HepG2 (cell line): Measurements from ENCODE around the gene TBC1D10A. TPM values are rescaled to one million over a fixed set of nuclear protein-coding genes. Genes with fewer than 3 reads are reported as not detected.

Source experiments
- ARID2 ChIP-seq: sonication (generic); formaldehyde crosslinking; IDR thresholded peaks from 2 replicates; pipeline ENCODE4 v1.8.1; 2022; ENCODE audit warnings: mild to moderate bottlenecking, missing genetic modification reagents, borderline replicate concordance
- ARNTL ChIP-seq: sonication (generic); formaldehyde crosslinking; IDR thresholded peaks from 2 replicates; pipeline ENCODE4 v1.4.0; 2020; ENCODE audit warnings: mild to moderate bottlenecking, missing genetic modification reagents
- EZH2 ChIP-seq: conservative IDR thresholded peaks from 2 replicates; pipeline ENCODE4 v1.6.1; 2012; ENCODE audit warnings: mild to moderate bottlenecking, low read depth, low read length, moderate library complexity
- HDAC1 ChIP-seq: sonication (generic); formaldehyde crosslinking; IDR thresholded peaks from 2 replicates; pipeline ENCODE4 v1.5.1; 2020; ENCODE audit warnings: mild to moderate bottlenecking, missing genetic modification reagents
- NCOR1 ChIP-seq: fragments of 200-600 bp; sonication (generic); IDR thresholded peaks from 2 replicates; pipeline ENCODE4 v1.7.0; 2017; ENCODE audit warnings: antibody characterized with exemption, low read length, borderline replicate concordance
- PAWR ChIP-seq: sonication (generic); formaldehyde crosslinking; IDR thresholded peaks from 2 replicates; pipeline ENCODE4 v1.4.0; 2020; ENCODE audit warnings: missing genetic modification reagents, mild to moderate bottlenecking, borderline replicate concordance
- PHF5A ChIP-seq: IDR thresholded peaks from one replicate; pipeline ENCODE4 v1.6.1; 2018; ENCODE audit warnings: low read depth, missing genetic modification reagents; ENCODE audit not compliant: unreplicated experiment
- RARG ChIP-seq: sonication (generic); formaldehyde crosslinking; IDR thresholded peaks from 2 replicates; pipeline ENCODE4 v1.4.0; 2020; ENCODE audit warnings: low read depth, mild to moderate bottlenecking, missing genetic modification reagents
- STAT5B ChIP-seq: sonication (generic); formaldehyde crosslinking; IDR thresholded peaks from 2 replicates; pipeline ENCODE4 v1.4.0; 2020; ENCODE audit warnings: missing genetic modification reagents
- USF2 ChIP-seq, 2 experiments: sonication (generic) in 1 of 2; formaldehyde crosslinking in 1 of 2; IDR thresholded peaks; 2 replicates each; pipeline versions ENCODE4 v1.5.1 to v1.6.1; 2011 to 2020; ENCODE audit warnings: borderline replicate concordance in 1 of 2, low read depth in 1 of 2, low read length in 1 of 2, mild to moderate bottlenecking in 1 of 2, missing genetic modification reagents in 1 of 2, moderate library complexity in 1 of 2
- YY1 ChIP-seq: IDR thresholded peaks from 2 replicates; pipeline ENCODE4 v1.6.1; 2011; ENCODE audit warnings: low read length, low read depth, moderate library complexity, mild to moderate bottlenecking; ENCODE audit not compliant: insufficient read depth, insufficient replicate concordance
- ZBTB14 ChIP-seq: sonication (generic); formaldehyde crosslinking; IDR thresholded peaks from 2 replicates; pipeline ENCODE4 v1.4.0; 2020; ENCODE audit warnings: missing genetic modification reagents
- ZNF160 ChIP-seq: sonication (generic); formaldehyde crosslinking; IDR thresholded peaks from 2 replicates; pipeline ENCODE4 v1.8.0; 2022; ENCODE audit warnings: mild to moderate bottlenecking, inconsistent platforms, missing genetic modification reagents
- ZNF207 ChIP-seq: fragments of 450-650 bp; IDR thresholded peaks from 2 replicates; pipeline ENCODE4 v1.6.1; 2016; ENCODE audit warnings: antibody characterized with exemption, borderline replicate concordance
- ZNF577 ChIP-seq: sonication (generic); formaldehyde crosslinking; IDR thresholded peaks from 2 replicates; pipeline ENCODE4 v1.4.0; 2020; ENCODE audit warnings: mild to moderate bottlenecking, low read depth, missing genetic modification reagents, borderline replicate concordance
- ZNF580 ChIP-seq: IDR thresholded peaks from 2 replicates; pipeline ENCODE4 v1.6.1; 2016; ENCODE audit warnings: low read depth, borderline replicate concordance
- ZNF687 ChIP-seq: sonication (generic); formaldehyde crosslinking; IDR thresholded peaks from 2 replicates; pipeline ENCODE4 v1.5.1; 2020; ENCODE audit warnings: mild to moderate bottlenecking, missing genetic modification reagents, moderate library complexity
- polyA plus RNA-seq, 8 experiments: library from polyadenylated mRNA; depleted of rRNA in 3 of 8; stranded (reverse) in 7 of 8; unstranded in 1 of 8; fragments of >200 nt; fragmentation: Illumina TruSeq in 4 of 8; extraction: Trizol in 4 of 8; gene quantifications; 2 replicates each; pipeline versions ENCODE4 v1.2.1 to v1.2.3, GENCODE V29; 2011 to 2016; ENCODE audit warnings: low read depth in 4 of 8, missing spikeins in 1 of 8, mixed read lengths in 1 of 8; ENCODE audit not compliant: insufficient read depth in 1 of 8
- total RNA-seq, 5 experiments: library from RNA; depleted of rRNA; stranded (reverse); fragments of >200 nt; fragmentation: Illumina TruSeq; extraction: Trizol; gene quantifications; 2 replicates each; pipeline ENCODE4 v1.2.3, GENCODE V29; 2016; ENCODE audit warnings: low read depth in 1 of 5
- TF ChIP-seq, protein P1 (sequence below): sonication (generic); formaldehyde crosslinking; IDR thresholded peaks from 2 replicates; pipeline ENCODE4 v1.8.1; 2023; ENCODE audit warnings: missing genetic modification reagents, mild to moderate bottlenecking, borderline replicate concordance
- TF ChIP-seq, protein P2 (sequence below): sonication (generic); formaldehyde crosslinking; conservative IDR thresholded peaks from 2 replicates; pipeline ENCODE4 v1.4.0; 2020; ENCODE audit warnings: missing genetic modification reagents

Gene TBC1D10A
- total and polyA plus RNA-seq, 2 of the 13 experiments (the other 11 are each of a cell fraction or from before 2014, with no cell fraction given) = 4.2 to 4.9 TPM

DNA sequence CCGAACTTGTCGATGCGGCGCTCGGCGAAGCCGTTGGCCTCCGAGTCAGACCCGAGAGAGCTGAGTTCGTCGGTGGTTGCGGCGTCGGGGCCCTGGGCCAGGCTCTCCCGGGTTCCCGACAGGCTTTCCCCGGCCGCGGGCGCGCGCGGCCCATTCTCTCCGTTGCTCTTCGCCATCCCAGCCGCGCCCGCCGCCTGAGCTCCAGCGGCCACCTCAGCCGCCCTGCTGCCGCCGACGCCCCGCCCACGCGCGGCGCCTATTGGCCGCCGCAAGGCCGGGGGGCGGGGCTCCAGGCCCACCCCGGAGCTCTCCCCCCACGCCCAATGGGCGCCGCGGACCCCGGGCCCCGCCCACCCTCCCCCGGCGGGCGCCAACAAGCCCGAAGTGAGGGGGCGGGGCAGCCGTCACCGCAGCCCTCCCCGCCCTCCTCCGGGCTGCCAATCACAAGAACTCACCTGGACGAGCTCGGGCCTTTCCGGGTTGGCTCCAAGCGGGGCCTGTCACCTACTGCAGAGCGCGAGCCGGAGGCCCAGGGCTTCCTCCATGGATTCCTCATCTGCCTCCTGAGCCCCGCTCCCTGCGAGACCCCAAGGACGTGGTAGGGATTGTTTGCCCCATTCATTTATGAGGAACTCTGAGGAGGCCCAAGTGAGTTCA, at the start of gene TBC1D10A (continued):
- TF ChIP-seq ZNF580 = no peak; the same call in 1 of the 2 replicates
- no peak for TF ChIP-seq ZNF207
- TF ChIP-seq ZNF160 = no peak
- TF ChIP-seq PHF5A (CRISPR knock-in tag) = no peak
- TF ChIP-seq ARID2 (CRISPR knock-in tag) = no peak
- TF ChIP-seq YY1 = peak; percentile 51
- TF ChIP-seq, protein P1, sequence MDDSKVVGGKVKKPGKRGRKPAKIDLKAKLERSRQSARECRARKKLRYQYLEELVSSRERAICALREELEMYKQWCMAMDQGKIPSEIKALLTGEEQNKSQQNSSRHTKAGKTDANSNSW (CRISPR knock-in tag) = no peak
- TF ChIP-seq ZNF577 (CRISPR knock-in tag) = no peak
- no peak for TF ChIP-seq ZBTB14 (CRISPR knock-in tag)
- TF ChIP-seq EZH2 = no peak
- no peak for TF ChIP-seq NCOR1
- TF ChIP-seq, protein P2, sequence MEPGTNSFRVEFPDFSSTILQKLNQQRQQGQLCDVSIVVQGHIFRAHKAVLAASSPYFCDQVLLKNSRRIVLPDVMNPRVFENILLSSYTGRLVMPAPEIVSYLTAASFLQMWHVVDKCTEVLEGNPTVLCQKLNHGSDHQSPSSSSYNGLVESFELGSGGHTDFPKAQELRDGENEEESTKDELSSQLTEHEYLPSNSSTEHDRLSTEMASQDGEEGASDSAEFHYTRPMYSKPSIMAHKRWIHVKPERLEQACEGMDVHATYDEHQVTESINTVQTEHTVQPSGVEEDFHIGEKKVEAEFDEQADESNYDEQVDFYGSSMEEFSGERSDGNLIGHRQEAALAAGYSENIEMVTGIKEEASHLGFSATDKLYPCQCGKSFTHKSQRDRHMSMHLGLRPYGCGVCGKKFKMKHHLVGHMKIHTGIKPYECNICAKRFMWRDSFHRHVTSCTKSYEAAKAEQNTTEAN (CRISPR knock-in tag) = no peak
- 0 out of 2 replicates have a peak, but pooled peaks have one; percentile 19 for TF ChIP-seq HDAC1 (CRISPR knock-in tag)
- TF ChIP-seq ZNF687 (CRISPR knock-in tag) = peak; percentile 73
- no peak for TF ChIP-seq USF2 (IDR thresholded peaks at IDR 0.05; ENCODE audit: low read depth, low read length)
- no peak for TF ChIP-seq USF2 (CRISPR knock-in tag; IDR thresholded peaks at IDR 0.05; ENCODE audit: borderline replicate concordance)
- TF ChIP-seq RARG = no peak
- no peak for TF ChIP-seq STAT5B (CRISPR knock-in tag)
- TF ChIP-seq PAWR (CRISPR knock-in tag) = no peak
- no peak for TF ChIP-seq ARNTL (CRISPR knock-in tag)
